A549 (cell line): ENCODE results near the gene SARS2. TPM values are rescaled to one million over a fixed set of nuclear protein-coding genes. Genes with fewer than 3 reads are reported as not detected.
"Not testable (repeated sequence)": the region's sequence is repeated elsewhere in the genome, so short reads cannot be mapped to it uniquely, and the experiment has no call there.

Source experiments
- ATAC-seq, 2 experiments: fragments of 200-7000 bp in 1 of 2; fragments of >200 bp in 1 of 2; cut with Nextera tagmentation in 1 of 2; cut with Tn5 transposase in 1 of 2; 3 replicates each; pipeline versions ENCODE4 v1.8.0 to v1.9.1; 2018 to 2020; ENCODE audit warnings: mild to moderate bottlenecking in 1 of 2, moderate library complexity in 1 of 2
- CTCF ChIA-PET: fragments of 300-600 bp; sonication (Branson Sonifier 250); formaldehyde crosslinking; extraction: SDS; loops from one replicate; lab custom pipeline; 2021; ENCODE audit warnings: antibody characterized with exemption, inconsistent platforms; lab: Yijun Ruan, JAX
- POLR2A ChIA-PET: fragments of 350-600 bp; formaldehyde crosslinking; extraction: SDS; loops from one replicate; lab custom pipeline; 2021; ENCODE audit warnings: antibody characterized with exemption, inconsistent platforms; lab: Yijun Ruan, JAX
- DNase-seq, 2 experiments: peaks; one replicate each; pipeline versions ENCODE4 v3.0.0 to v3.0.0-alpha.2; 2011 to 2016; ENCODE audit warnings: low read depth in 1 of 2, low spot score in 1 of 2
- FAIRE-seq: peaks from 2 replicates; lab custom pipeline; 2011; peaks lifted over from hg19 to GRCh38; lab: Jason Lieb, UNC
- H3K27ac ChIP-seq, 2 experiments: fragments of >200 bp; sonication (Bioruptor Twin); formaldehyde crosslinking; 3 replicates each; pipeline ENCODE4 v1.5.1; 2016 to 2017
- H3K4me1 ChIP-seq: fragments of >200 bp; sonication (Bioruptor Twin); formaldehyde crosslinking; 3 replicates; pipeline ENCODE4 v1.6.1; 2016
- H3K4me2 ChIP-seq: fragments of >200 bp; sonication (Bioruptor Twin); formaldehyde crosslinking; 3 replicates; pipeline ENCODE4 v1.6.1; 2016
- H3K4me3 ChIP-seq: fragments of >200 bp; sonication (Bioruptor Twin); formaldehyde crosslinking; 3 replicates; pipeline ENCODE4 v1.5.1; 2016
- H3K9me3 ChIP-seq: fragments of >200 bp; sonication (Bioruptor Twin); formaldehyde crosslinking; 3 replicates; pipeline ENCODE4 v1.6.1; 2016
- CBX8 ChIP-seq: fragments of 200-600 bp; sonication (generic); IDR thresholded peaks from 2 replicates; pipeline ENCODE4 v1.6.1; 2016
- CEBPB ChIP-seq, 2 experiments: fragments of >200 bp in 1 of 2; sonication (Bioruptor Twin) in 1 of 2; formaldehyde crosslinking in 1 of 2; IDR thresholded peaks; 2 replicates each; pipeline ENCODE4 v1.6.1; 2012 to 2016
- CHD2 ChIP-seq: fragments of 150-350 bp; IDR thresholded peaks from 2 replicates; pipeline ENCODE4 v1.6.1; 2014; ENCODE audit warnings: low read length; ENCODE audit not compliant: partially characterized antibody
- EHMT2 ChIP-seq: fragments of 200-600 bp; sonication (generic); IDR thresholded peaks from 2 replicates; pipeline ENCODE4 v1.6.1; 2016; ENCODE audit warnings: antibody characterized with exemption, low read depth, mild to moderate bottlenecking, moderate library complexity
- EP300 ChIP-seq, 2 experiments: fragments of >200 bp; sonication (Bioruptor Twin); formaldehyde crosslinking; IDR thresholded peaks; 2 replicates in 1 of 2; 3 replicates in 1 of 2; pipeline ENCODE4 v1.6.1; 2016 to 2017
- FOSL2 ChIP-seq, 2 experiments: fragments of 450-650 bp in 1 of 2; fragments of >200 bp in 1 of 2; sonication (Bioruptor Twin) in 1 of 2; formaldehyde crosslinking; IDR thresholded peaks; 2 replicates each; pipeline versions ENCODE4 v1.5.0 to v1.6.1; 2016 to 2020; ENCODE audit warnings: mild to moderate bottlenecking in 1 of 2, moderate library complexity in 1 of 2
- FOXS1 ChIP-seq: fragments of 250-450 bp; sonication (Bioruptor Pico); IDR thresholded peaks from 2 replicates; pipeline ENCODE4 v1.5.0; 2020; ENCODE audit warnings: mild to moderate bottlenecking, moderate library complexity
- HOXA7 ChIP-seq: fragments of 250-450 bp; sonication (Bioruptor Pico); IDR thresholded peaks from 2 replicates; pipeline ENCODE4 v1.5.0; 2020; ENCODE audit warnings: mild to moderate bottlenecking, moderate library complexity
- HOXB13 ChIP-seq: fragments of 250-450 bp; sonication (Bioruptor Pico); IDR thresholded peaks from 2 replicates; pipeline ENCODE4 v1.5.0; 2020; ENCODE audit warnings: low read depth, mild to moderate bottlenecking, moderate library complexity
- JUN ChIP-seq, 2 experiments: fragments of >200 bp; sonication (Bioruptor Twin); formaldehyde crosslinking; IDR thresholded peaks; 2 replicates in 1 of 2; 3 replicates in 1 of 2; pipeline ENCODE4 v1.6.1; 2016 to 2017
- JUNB ChIP-seq: fragments of >200 bp; sonication (Bioruptor Twin); formaldehyde crosslinking; IDR thresholded peaks from 2 replicates; pipeline ENCODE4 v1.6.1; 2016
- PHF8 ChIP-seq: fragments of 200-600 bp; sonication (generic); IDR thresholded peaks from 2 replicates; pipeline ENCODE4 v1.6.1; 2016; ENCODE audit warnings: low read depth, mild to moderate bottlenecking, antibody characterized with exemption, moderate library complexity, borderline replicate concordance
- POLR2A ChIP-seq: IDR thresholded peaks from 2 replicates; pipeline ENCODE4 v1.6.1; 2012; ENCODE audit warnings: mild to moderate bottlenecking, low read length
- POLR2AphosphoS2 ChIP-seq: conservative IDR thresholded peaks from 2 replicates; pipeline ENCODE4 v1.6.1; 2012; ENCODE audit warnings: low read length, improper control_type of control experiment, inconsistent platforms
- RARB ChIP-seq: fragments of 250-450 bp; sonication (Bioruptor Pico); IDR thresholded peaks from 2 replicates; pipeline ENCODE4 v1.8.0; 2021; ENCODE audit warnings: mild to moderate bottlenecking, moderate library complexity
- SREBF2 ChIP-seq: fragments of 450-650 bp; IDR thresholded peaks from 2 replicates; pipeline ENCODE4 v1.6.1; 2014; ENCODE audit warnings: mild to moderate bottlenecking, moderate library complexity
- TFCP2L1 ChIP-seq: fragments of 250-450 bp; sonication (Bioruptor Pico); IDR thresholded peaks from 2 replicates; pipeline ENCODE4 v1.5.0; 2021; ENCODE audit warnings: mild to moderate bottlenecking
- TP53 ChIP-seq: fragments of 250-450 bp; sonication (Bioruptor Pico); IDR thresholded peaks from 2 replicates; pipeline ENCODE4 v1.5.0; 2021; ENCODE audit warnings: mild to moderate bottlenecking, moderate library complexity
- USF2 ChIP-seq: fragments of 450-650 bp; IDR thresholded peaks from 2 replicates; pipeline ENCODE4 v1.6.1; 2014; ENCODE audit warnings: antibody characterized with exemption
- WGBS: methylation state at CpG from one replicate; pipeline ENCODE4 v1.1.6; 2017; ENCODE audit errors: missing lambda C conversion rate; 5-methylcytosine and 5-hydroxymethylcytosine counted together
- polyA plus RNA-seq, 4 experiments: library from polyadenylated mRNA; depleted of rRNA in 3 of 4; stranded (reverse); fragments of >200 nt; fragmentation: RNase III in 1 of 4; extraction: RNeasy Plus Mini Kit Qiagen cat#74134 plus additional on column Dnase treatment in 1 of 4; gene quantifications; 2 replicates in 3 of 4; 3 replicates in 1 of 4; pipeline ENCODE4 v1.2.3, GENCODE V29; 2011 to 2017
- TF ChIP-seq, protein P1 (sequence below): fragments of 150-350 bp; IDR thresholded peaks from 2 replicates; pipeline ENCODE4 v1.6.1; 2014; ENCODE audit warnings: low read depth, mild to moderate bottlenecking, low read length
- TF ChIP-seq, protein P2 (sequence below): IDR thresholded peaks from 2 replicates; pipeline ENCODE4 v1.6.1; 2012
- TF ChIP-seq, protein P3 (sequence below): IDR thresholded peaks from 2 replicates; pipeline ENCODE4 v1.6.1; 2012; ENCODE audit warnings: low read depth, borderline replicate concordance

The SARS2 gene
- polyA plus RNA-seq, 2 of the 4 experiments (the other 2 are of a cell fraction), result 46.1 to 93.4 TPM

DNA sequence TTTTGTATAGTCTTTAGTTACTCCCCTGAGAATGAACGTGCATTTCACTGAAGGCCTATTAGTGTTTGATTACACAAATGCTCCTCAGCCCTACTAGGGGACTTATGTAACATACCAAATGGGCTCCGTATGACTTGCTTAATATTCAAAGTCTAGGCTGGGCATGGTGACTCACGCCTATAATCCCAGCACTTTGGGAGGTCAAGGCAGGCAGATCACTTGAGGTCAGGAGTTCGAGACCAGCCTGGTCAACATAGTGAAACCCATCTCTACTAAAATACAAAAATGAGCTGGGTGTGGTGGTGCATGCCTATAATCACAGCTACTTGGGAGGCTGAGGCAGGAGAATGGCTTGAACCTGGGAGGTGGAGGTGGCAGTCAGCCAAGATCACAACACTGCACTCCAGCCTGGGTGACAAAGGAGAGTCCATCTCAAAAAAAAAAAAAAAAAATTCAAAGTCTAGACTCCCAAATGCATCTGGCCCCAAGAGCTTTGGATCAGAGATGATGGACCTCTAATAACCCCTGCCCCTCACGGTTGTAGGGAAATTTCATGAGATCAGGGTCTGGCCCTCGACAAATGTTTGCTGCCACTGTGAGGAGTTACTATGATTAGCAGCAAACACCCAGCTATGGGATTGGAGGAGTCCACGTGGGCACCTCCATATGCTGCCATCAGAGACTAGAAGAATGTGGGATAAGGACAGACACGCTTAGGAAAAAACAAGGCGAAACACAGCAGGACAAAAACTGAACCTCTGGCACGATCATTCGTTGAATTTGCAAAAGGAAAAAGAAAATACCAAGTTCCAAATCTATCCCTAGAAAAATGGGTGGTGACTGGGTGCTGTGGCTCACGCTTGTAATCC is 40.3 kb upstream of the SARS2 start:
- TF ChIP-seq EP300 (IDR thresholded peaks at IDR 0.05) (0 out of 5 replicates have a peak, but pooled peaks of 1 of the 2 experiments have one; percentile 6), CEBPB (IDR thresholded peaks at IDR 0.05) (0 out of 4 replicates have a peak, but pooled peaks of 1 of the 2 experiments have one; percentile 41), SREBF2 (no peak), EHMT2 (no peak), FOSL2 (IDR thresholded peaks at IDR 0.05) (no peak), FOSL2 (CRISPR knock-in tag; IDR thresholded peaks at IDR 0.05) (peak; percentile 61), RARB (no peak), JUN (IDR thresholded peaks at IDR 0.05) (peak in 1 of 2 experiments; percentile 8; a peak in 1 of 5 replicates), CHD2 (no peak), POLR2A (no peak)
- TF ChIP-seq, protein P1, sequence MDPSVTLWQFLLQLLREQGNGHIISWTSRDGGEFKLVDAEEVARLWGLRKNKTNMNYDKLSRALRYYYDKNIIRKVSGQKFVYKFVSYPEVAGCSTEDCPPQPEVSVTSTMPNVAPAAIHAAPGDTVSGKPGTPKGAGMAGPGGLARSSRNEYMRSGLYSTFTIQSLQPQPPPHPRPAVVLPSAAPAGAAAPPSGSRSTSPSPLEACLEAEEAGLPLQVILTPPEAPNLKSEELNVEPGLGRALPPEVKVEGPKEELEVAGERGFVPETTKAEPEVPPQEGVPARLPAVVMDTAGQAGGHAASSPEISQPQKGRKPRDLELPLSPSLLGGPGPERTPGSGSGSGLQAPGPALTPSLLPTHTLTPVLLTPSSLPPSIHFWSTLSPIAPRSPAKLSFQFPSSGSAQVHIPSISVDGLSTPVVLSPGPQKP, result no peak
- ChIA-PET CTCF (interaction anchor here (0.6 to 23.4 kb wide), 21 partner anchors 9 to 682 kb away, joined by 3 to 344 read pairs (median 4); partner anchors contain the start of genes FBXO17, MRPS12 and SARS2), POLR2A (interaction anchor here (1.0 to 1.2 kb wide), 2 partner anchors 9 to 41 kb away, joined by 3 to 4 read pairs; partner anchors contain the start of gene SARS2)
- WGBS, result 72% methylated on average over 12 of the region's 12 CpGs
- peaks cover 41% of the 10 kb centered on the region for H3K4me1 ChIP-seq
- FAIRE-seq, result peak; percentile 43
- peak overlapping the region in 1 of 2 experiments; percentile 41; a peak in 2 of 6 replicates for H3K27ac ChIP-seq
- DNase-seq, result peak in 1 of 2 experiments; percentile 62
- peak overlapping the region; percentile 17 for H3K4me2 ChIP-seq
- ATAC-seq, result no peak
- H3K4me3 ChIP-seq, result no peak overlapping the region
- H3K9me3 ChIP-seq, result no peaks in the 10 kb centered on the region

DNA sequence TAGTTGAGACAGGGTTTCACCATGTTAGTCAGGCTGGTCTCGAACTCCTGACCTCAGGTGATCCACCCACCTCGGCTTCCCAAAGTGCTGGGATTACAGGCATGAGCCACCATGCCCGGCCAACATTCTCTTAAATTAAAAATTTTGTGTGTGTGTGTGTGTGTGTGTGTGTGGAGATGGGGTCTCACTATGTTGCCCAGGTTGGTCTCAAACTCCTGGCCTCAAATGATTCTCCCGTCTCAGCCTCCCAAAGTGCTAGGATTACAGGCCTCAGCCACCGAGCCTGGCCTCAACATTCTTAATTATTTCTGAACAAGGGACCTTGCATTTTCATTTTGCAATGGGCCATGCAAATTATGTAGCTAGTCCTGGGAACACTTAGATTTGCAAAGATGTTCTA is 35.6 kb upstream of the SARS2 start:
- H3K4me3 ChIP-seq, H3K9me3 ChIP-seq, FAIRE-seq, DNase-seq, ATAC-seq, H3K27ac ChIP-seq, H3K4me2 ChIP-seq: not testable (repeated sequence)
- ChIA-PET CTCF (interaction anchor here (0.6 to 23.4 kb wide), 9 partner anchors 9 to 221 kb away, joined by 3 to 344 read pairs (median 4); partner anchors contain the start of gene FBXO17), POLR2A (interaction anchor here (1.7 kb wide), 1 partner anchor 9 kb away, joined by 6 read pairs; the partner anchor contains the start of gene FBXO17)
- WGBS, result 93% methylated on average over 5 of the region's 5 CpGs
- H3K4me1 ChIP-seq, result peaks cover 30% of the 10 kb centered on the region

DNA sequence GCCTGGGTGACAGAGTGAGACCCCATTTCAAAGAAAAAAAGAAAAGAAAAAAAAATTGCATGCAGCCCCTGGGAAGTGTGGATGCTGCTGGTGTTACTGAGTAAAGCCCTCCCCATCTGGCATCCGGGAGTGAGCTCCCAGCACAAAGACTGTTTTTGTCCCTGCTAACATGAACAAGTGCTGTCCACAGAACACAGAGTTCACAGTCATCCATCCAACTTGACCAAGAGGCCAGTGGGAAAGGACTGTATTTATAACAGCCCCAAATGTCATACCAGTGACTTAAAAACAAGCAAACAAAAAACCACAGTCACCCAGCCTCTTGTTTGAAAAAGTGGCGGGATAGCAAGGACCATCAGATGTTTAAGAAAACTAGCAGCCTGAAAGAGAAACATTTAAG is 34.2 kb upstream of the SARS2 start:
- CTCF ChIA-PET, result interaction anchor here (1.2 to 23.4 kb wide), 5 partner anchors 8 to 431 kb away, joined by 3 to 344 read pairs (median 7); partner anchors contain the start of gene FBXO17
- TF ChIP-seq TFCP2L1 (CRISPR knock-in tag) (no peak), HOXA7 (CRISPR knock-in tag) (0 out of 2 replicates have a peak, but pooled peaks have one; percentile 34)
- TF ChIP-seq, all 56 proteins: peak for 1
- Histone ChIP-seq H3K27ac (no peak overlapping the region), H3K4me3 (no peak overlapping the region), H3K4me1 (peaks cover 21% of the 10 kb centered on the region), H3K9me3 (no peaks in the 10 kb centered on the region), H3K4me2 (no peak overlapping the region)
- 86% methylated on average over 2 of the region's 2 CpGs for WGBS
- DNase-seq, result no peak
- FAIRE-seq, result no peak
- POLR2A ChIA-PET, result interaction anchor here (1.0 kb wide), 1 partner anchor 10 kb away, joined by 3 read pairs; the partner anchor contains the start of gene FBXO17
- ATAC-seq, result no peak

- 86% methylated on average over 5 of the region's 5 CpGs for WGBS
- H3K4me3 ChIP-seq, result no peak overlapping the region
- CTCF ChIA-PET, result interaction anchor here (0.6 to 23.4 kb wide), 19 partner anchors 8 to 421 kb away, joined by 3 to 344 read pairs (median 5); partner anchors contain the start of genes FBXO17, MRPS12 and SARS2
- no peak overlapping the region for H3K4me2 ChIP-seq
- TF ChIP-seq POLR2A (no peak), POLR2AphosphoS2 (no peak), TFCP2L1 (CRISPR knock-in tag) (no peak), FOXS1 (CRISPR knock-in tag) (no peak), USF2 (no peak), TP53 (CRISPR knock-in tag) (no peak), CBX8 (no peak), PHF8 (no peak), HOXB13 (CRISPR knock-in tag) (no peak), FOSL2 (IDR thresholded peaks at IDR 0.05) (no peak), FOSL2 (CRISPR knock-in tag; IDR thresholded peaks at IDR 0.05) (no peak), JUNB (no peak)
- TF ChIP-seq, protein P2, sequence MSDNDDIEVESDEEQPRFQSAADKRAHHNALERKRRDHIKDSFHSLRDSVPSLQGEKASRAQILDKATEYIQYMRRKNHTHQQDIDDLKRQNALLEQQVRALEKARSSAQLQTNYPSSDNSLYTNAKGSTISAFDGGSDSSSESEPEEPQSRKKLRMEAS, result no peak
- TF ChIP-seq, protein P3, sequence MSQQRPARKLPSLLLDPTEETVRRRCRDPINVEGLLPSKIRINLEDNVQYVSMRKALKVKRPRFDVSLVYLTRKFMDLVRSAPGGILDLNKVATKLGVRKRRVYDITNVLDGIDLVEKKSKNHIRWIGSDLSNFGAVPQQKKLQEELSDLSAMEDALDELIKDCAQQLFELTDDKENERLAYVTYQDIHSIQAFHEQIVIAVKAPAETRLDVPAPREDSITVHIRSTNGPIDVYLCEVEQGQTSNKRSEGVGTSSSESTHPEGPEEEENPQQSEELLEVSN, result no peak
- H3K9me3 ChIP-seq, result no peaks in the 10 kb centered on the region
- ATAC-seq, result no peak
- peak; percentile 13 for FAIRE-seq
- no peak overlapping the region for H3K27ac ChIP-seq
- peaks cover 11% of the 10 kb centered on the region for H3K4me1 ChIP-seq
- POLR2A ChIA-PET, result interaction anchor here (0.8 kb wide), 1 partner anchor 29 kb away, joined by 3 read pairs; the partner anchor contains the start of genes MRPS12 and SARS2
- no peak for DNase-seq
These were observed 29.1 kb upstream of the SARS2 start for GRCh38 chr19:38959618-38960017.
